IMR-90 (cell line): ENCODE measurements around the gene CCDC184. TPM values are rescaled to one million over a fixed set of nuclear protein-coding genes. Genes with fewer than 3 reads are reported as not detected.

Experiments used
- ATAC-seq: fragments of 200-7000 bp; cut with Tn5 transposase; 2 replicates; pipeline ENCODE4 v1.9.1; 2020; ENCODE audit warnings: low read depth, mild to moderate bottlenecking, moderate library complexity
- BruUV-seq: library from RNA; stranded (reverse); fragments of 400-500 nt; replicated peaks from 2 replicates; lab custom pipeline; 2021; lab: Mats Ljungman, UMichigan
- CTCF ChIA-PET: fragments of 300-600 bp; formaldehyde crosslinking; extraction: SDS; loops from one replicate; lab custom pipeline; 2021; ENCODE audit warnings: antibody characterized with exemption; lab: Yijun Ruan, JAX
- POLR2A ChIA-PET: fragments of 300-600 bp; sonication (Branson Sonifier 250); formaldehyde crosslinking; loops from one replicate; lab custom pipeline; 2022; ENCODE audit warnings: antibody characterized with exemption; ENCODE audit not compliant: unreplicated experiment; lab: Charles Lee
- DNase-seq: peaks from one replicate; pipeline ENCODE4 v3.0.0; 2013
- H2AFZ ChIP-seq: replicated peaks from 2 replicates; pipeline ENCODE3; 2013; ENCODE audit warnings: low read length, mild to moderate bottlenecking; ENCODE audit not compliant: poor library complexity
- H2AK5ac ChIP-seq: 2 replicates; pipeline ENCODE4 v1.6.1; 2013; ENCODE audit warnings: low read depth, low read length, inconsistent platforms
- H2AK9ac ChIP-seq: replicated peaks from 2 replicates; pipeline ENCODE3; 2013; ENCODE audit warnings: mild to moderate bottlenecking, low read depth, low read length, moderate library complexity; ENCODE audit not compliant: poor library complexity
- H2BK120ac ChIP-seq: 2 replicates; pipeline ENCODE4 v1.6.1; 2013; ENCODE audit warnings: low read depth, low read length, inconsistent platforms
- H2BK15ac ChIP-seq: 3 replicates; pipeline ENCODE4 v1.6.1; 2013; ENCODE audit warnings: low read depth, low read length, inconsistent platforms
- H2BK20ac ChIP-seq: 2 replicates; pipeline ENCODE4 v1.6.1; 2013; ENCODE audit warnings: low read depth, mild to moderate bottlenecking, inconsistent platforms, low read length, moderate library complexity
- H2BK5ac ChIP-seq: 2 replicates; pipeline ENCODE4 v1.6.1; 2013; ENCODE audit warnings: mild to moderate bottlenecking, low read depth, low read length, inconsistent platforms; ENCODE audit not compliant: poor library complexity, severe bottlenecking
- H3K14ac ChIP-seq: replicated peaks from 2 replicates; pipeline ENCODE4 v1.6.1; 2013; ENCODE audit warnings: low read depth, low read length, inconsistent platforms
- H3K18ac ChIP-seq: 2 replicates; pipeline ENCODE4 v1.6.1; 2013; ENCODE audit warnings: low read depth, low read length, control low read depth
- H3K23ac ChIP-seq: 2 replicates; pipeline ENCODE4 v1.6.1; 2013; ENCODE audit warnings: low read depth, low read length, inconsistent platforms
- H3K27ac ChIP-seq: 2 replicates; pipeline ENCODE4 v1.5.1; 2013; ENCODE audit warnings: mild to moderate bottlenecking, control low read depth, low read length; ENCODE audit not compliant: insufficient read depth
- H3K27me3 ChIP-seq: 2 replicates; pipeline ENCODE4 v1.6.1; 2013; ENCODE audit warnings: low read length; ENCODE audit not compliant: control insufficient read depth, insufficient read depth
- H3K36me3 ChIP-seq: 2 replicates; pipeline ENCODE4 v1.6.1; 2013; ENCODE audit warnings: low read length, mixed read lengths; ENCODE audit not compliant: control insufficient read depth, insufficient read depth
- H3K4ac ChIP-seq: 2 replicates; pipeline ENCODE4 v1.6.1; 2013; ENCODE audit warnings: low read depth, low read length, inconsistent platforms
- H3K4me1 ChIP-seq: 2 replicates; pipeline ENCODE4 v1.6.1; 2013; ENCODE audit warnings: low read length, mixed read lengths; ENCODE audit not compliant: control insufficient read depth, insufficient read depth
- H3K4me2 ChIP-seq: 2 replicates; pipeline ENCODE4 v1.6.1; 2013; ENCODE audit warnings: low read depth, mild to moderate bottlenecking, control low read depth, low read length, moderate library complexity
- H3K4me3 ChIP-seq: 2 replicates; pipeline ENCODE4 v1.5.1; 2013; ENCODE audit warnings: low read depth, mild to moderate bottlenecking, control low read depth, low read length, moderate library complexity; ENCODE audit not compliant: insufficient read depth
- H3K56ac ChIP-seq: 2 replicates; pipeline ENCODE4 v1.6.1; 2013; ENCODE audit warnings: low read length, inconsistent platforms; ENCODE audit not compliant: insufficient read depth; ENCODE audit errors: extremely low read depth
- H3K79me1 ChIP-seq, 2 experiments: 2 replicates each; pipeline ENCODE4 v1.6.1; 2013; ENCODE audit warnings: low read length in 2 of 2, inconsistent platforms in 1 of 2, low read depth in 1 of 2
- H3K9ac ChIP-seq: 2 replicates; pipeline ENCODE4 v1.6.1; 2013; ENCODE audit warnings: low read depth, low read length, control low read depth
- H3K9me1 ChIP-seq: 2 replicates; pipeline ENCODE4 v1.6.1; 2013; ENCODE audit warnings: low read length, inconsistent platforms; ENCODE audit not compliant: insufficient read depth
- H3K9me3 ChIP-seq: 2 replicates; pipeline ENCODE4 v1.6.1; 2013; ENCODE audit warnings: low read length; ENCODE audit not compliant: control insufficient read depth, insufficient read depth
- H4K20me1 ChIP-seq: 2 replicates; pipeline ENCODE4 v1.6.1; 2013; ENCODE audit warnings: low read length, inconsistent platforms; ENCODE audit not compliant: insufficient read depth
- H4K5ac ChIP-seq: 2 replicates; pipeline ENCODE4 v1.6.1; 2013; ENCODE audit warnings: mild to moderate bottlenecking, low read depth, low read length, control low read depth
- H4K8ac ChIP-seq, 2 experiments: 2 replicates each; pipeline ENCODE4 v1.6.1; 2013; ENCODE audit warnings: low read depth in 2 of 2, low read length in 2 of 2, control low read depth in 1 of 2, inconsistent platforms in 1 of 2
- H4K91ac ChIP-seq: 2 replicates; pipeline ENCODE4 v1.6.1; 2013; ENCODE audit warnings: low read depth, low read length, inconsistent platforms; ENCODE audit not compliant: insufficient read depth
- BHLHE40 ChIP-seq: fragments of 150-350 bp; IDR thresholded peaks from 2 replicates; pipeline ENCODE4 v1.6.1; 2016; ENCODE audit warnings: mild to moderate bottlenecking, low read depth, low read length
- CEBPB ChIP-seq: IDR thresholded peaks from 2 replicates; pipeline ENCODE4 v1.6.1; 2012; ENCODE audit warnings: low read depth, low read length, improper control_type of control experiment
- CHD1 ChIP-seq: IDR thresholded peaks from 2 replicates; pipeline ENCODE4 v1.6.1; 2012; ENCODE audit warnings: low read depth, low read length, improper control_type of control experiment
- CTCF ChIP-seq: conservative IDR thresholded peaks from 2 replicates; pipeline ENCODE4 v1.5.1; 2012; ENCODE audit warnings: mild to moderate bottlenecking, low read depth, low read length, improper control_type of control experiment
- ELK1 ChIP-seq: fragments of 150-350 bp; IDR thresholded peaks from 2 replicates; pipeline ENCODE4 v1.6.1; 2016; ENCODE audit warnings: low read depth, mild to moderate bottlenecking, low read length, moderate library complexity, borderline replicate concordance
- FOS ChIP-seq: fragments of 150-350 bp; IDR thresholded peaks from 2 replicates; pipeline ENCODE4 v1.6.1; 2016; ENCODE audit warnings: low read depth, low read length
- MAFK ChIP-seq: IDR thresholded peaks from 2 replicates; pipeline ENCODE4 v1.6.1; 2012; ENCODE audit warnings: low read depth, low read length, improper control_type of control experiment
- MAZ ChIP-seq: IDR thresholded peaks from 2 replicates; pipeline ENCODE4 v1.6.1; 2012; ENCODE audit warnings: low read depth, mild to moderate bottlenecking, low read length, improper control_type of control experiment, moderate library complexity, borderline replicate concordance
- MXI1 ChIP-seq: IDR thresholded peaks from 2 replicates; pipeline ENCODE4 v1.6.1; 2012; ENCODE audit warnings: low read depth, mild to moderate bottlenecking, low read length, moderate library complexity, borderline replicate concordance
- NFE2L2 ChIP-seq: fragments of 150-350 bp; IDR thresholded peaks from 2 replicates; pipeline ENCODE4 v1.6.1; 2016; ENCODE audit warnings: low read depth, mild to moderate bottlenecking, low read length
- POLR2A ChIP-seq: IDR thresholded peaks from 2 replicates; pipeline ENCODE4 v1.6.1; 2012; ENCODE audit warnings: mild to moderate bottlenecking, low read depth, low read length
- RAD21 ChIP-seq: IDR thresholded peaks from 2 replicates; pipeline ENCODE4 v1.6.1; 2012; ENCODE audit warnings: low read length, improper control_type of control experiment
- RCOR1 ChIP-seq: IDR thresholded peaks from 2 replicates; pipeline ENCODE4 v1.6.1; 2012; ENCODE audit warnings: mild to moderate bottlenecking, low read length, improper control_type of control experiment; ENCODE audit not compliant: insufficient replicate concordance
- RFX5 ChIP-seq: IDR thresholded peaks from 2 replicates; pipeline ENCODE4 v1.8.0; 2012; ENCODE audit warnings: low read depth, mild to moderate bottlenecking, low read length, moderate library complexity
- SMC3 ChIP-seq: fragments of 150-350 bp; IDR thresholded peaks from 2 replicates; pipeline ENCODE4 v1.6.1; 2016; ENCODE audit warnings: low read depth, mild to moderate bottlenecking, antibody characterized with exemption, low read length, moderate library complexity
- WGBS, 2 experiments: methylation state at CpG; one replicate each; pipeline versions ENCODE4 v1.1.5 to v1.1.7; 2013; ENCODE audit warnings: missing lambda C conversion rate in 2 of 2; ENCODE audit not compliant: insufficient read length in 1 of 2; ENCODE audit errors: extremely low coverage in 2 of 2; 5-methylcytosine and 5-hydroxymethylcytosine counted together
- dilution Hi-C: fragments of 300-500 bp; cut with HindIII; formaldehyde crosslinking; loops from one replicate; pipeline ENCODE4 v1.14.3; 2018; ENCODE audit warnings: low sequenced_read_pairs; ENCODE audit not compliant: unreplicated experiment
- in situ Hi-C: fragments of 300-500 bp; cut with MboI; formaldehyde crosslinking; loops from 3 replicates; pipeline ENCODE4 v1.14.3; 2019; ENCODE audit warnings: low sequenced_read_pairs, inconsistent platforms, mixed read lengths
- intact Hi-C: fragments of 100-400 bp; cut with micrococcal nuclease; formaldehyde crosslinking; loops from 2 replicates; pipeline ENCODE4 v1.10.0; 2022
- polyA plus RNA-seq, 3 experiments: library from polyadenylated mRNA; depleted of rRNA; stranded (reverse); fragments of >200 nt; gene quantifications; 2 replicates each; pipeline ENCODE4 v1.2.3, GENCODE V29; 2012; ENCODE audit warnings: low replicate concordance in 1 of 3
- total RNA-seq: library from RNA; depleted of rRNA; stranded (reverse); fragments of >200 nt; gene quantifications from 2 replicates; pipeline ENCODE4 v1.2.3, GENCODE V29; 2012
- TF ChIP-seq, protein P1 (sequence below): fragments of 150-350 bp; IDR thresholded peaks from 2 replicates; pipeline ENCODE4 v1.6.1; 2017; ENCODE audit warnings: mild to moderate bottlenecking, antibody characterized with exemption, low read length, low read depth

The CCDC184 gene
- total and polyA plus RNA-seq, 2 of the 4 experiments (the other 2 are of a cell fraction) = 0.18 to 0.22 TPM

DNA sequence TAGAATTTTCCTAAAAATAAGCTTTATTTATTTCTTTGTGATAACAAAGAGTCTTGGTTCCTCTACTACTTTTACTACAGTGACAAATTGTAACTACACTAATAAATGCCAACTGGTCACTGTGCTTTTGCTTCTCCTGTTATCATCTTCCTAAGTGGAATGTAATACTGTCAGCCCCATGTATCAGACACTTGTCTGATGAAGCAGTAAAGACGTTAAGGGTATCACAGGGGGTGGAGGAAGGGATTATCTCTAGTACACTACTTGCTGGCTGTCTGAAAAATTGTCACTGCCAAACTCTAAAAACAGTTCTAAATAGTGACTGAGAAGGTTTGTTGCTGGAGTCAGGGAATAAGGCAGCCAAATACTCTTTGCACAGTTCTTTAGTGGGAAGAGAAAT lies 37.5 kb upstream of the CCDC184 start:
- no CpG with 5 or more reads among the region's 1 CpG for WGBS, 2 experiments
- H3K27ac ChIP-seq = no peak overlapping the region

More for the DNA sequence above, 37.5 kb upstream of the CCDC184 start:
- Histone ChIP-seq H3K9ac (no peak overlapping the region), H3K36me3 (peaks cover 46% of the 10 kb centered on the region), H2BK5ac (no peak overlapping the region), H4K91ac (no peak overlapping the region), H3K9me1 (no peaks in the 10 kb centered on the region; the same call in 1 of the 2 replicates), H2BK15ac (no peak overlapping the region), H3K4me1 (no peaks in the 10 kb centered on the region; the same call in 1 of the 2 replicates), H2BK20ac (no peak overlapping the region), H4K8ac (no peak overlapping the region), H3K9me3 (no peaks in the 10 kb centered on the region), H3K27me3 (no peaks in the 10 kb centered on the region), H2AK9ac (no peak overlapping the region), H3K79me1 (peaks cover 0 to 5% of the 10 kb centered on the region in 2 experiments; a peak in 1 of 4 replicates), H4K20me1 (no peaks in the 10 kb centered on the region), H3K14ac (no peak overlapping the region), H3K23ac (no peak overlapping the region), H3K4ac (no peak overlapping the region), H3K4me2 (no peak overlapping the region), H3K56ac (no peak overlapping the region), H2AFZ (no peak overlapping the region), H4K5ac (no peak overlapping the region), H2AK5ac (no peak overlapping the region), H2BK120ac (no peak overlapping the region), H3K18ac (no peak overlapping the region), H3K4me3 (no peak overlapping the region)
- no peak for TF ChIP-seq CTCF
- no peak for TF ChIP-seq CEBPB
- no peak for TF ChIP-seq SMC3
- TF ChIP-seq FOS = no peak
- no peak for TF ChIP-seq CHD1
- TF ChIP-seq ELK1 = no peak
- TF ChIP-seq NFE2L2 = no peak
- no peak for TF ChIP-seq RAD21
- TF ChIP-seq MXI1 = no peak
- TF ChIP-seq RFX5 = no peak
- TF ChIP-seq RCOR1 = no peak
- TF ChIP-seq BHLHE40 = no peak
- no peak for TF ChIP-seq POLR2A
- no peak for TF ChIP-seq MAFK
- TF ChIP-seq, protein P1, sequence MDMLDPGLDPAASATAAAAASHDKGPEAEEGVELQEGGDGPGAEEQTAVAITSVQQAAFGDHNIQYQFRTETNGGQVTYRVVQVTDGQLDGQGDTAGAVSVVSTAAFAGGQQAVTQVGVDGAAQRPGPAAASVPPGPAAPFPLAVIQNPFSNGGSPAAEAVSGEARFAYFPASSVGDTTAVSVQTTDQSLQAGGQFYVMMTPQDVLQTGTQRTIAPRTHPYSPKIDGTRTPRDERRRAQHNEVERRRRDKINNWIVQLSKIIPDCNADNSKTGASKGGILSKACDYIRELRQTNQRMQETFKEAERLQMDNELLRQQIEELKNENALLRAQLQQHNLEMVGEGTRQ = no peak
- TF ChIP-seq MAZ = no peak
- ATAC-seq (no peak), DNase-seq (no peak)
- dilution Hi-C loops (no loop called here), in situ Hi-C loops (loop anchor here (10.0 kb wide), 1 partner anchor 421 kb away; the partner anchor contains the start of gene ENDOU), intact Hi-C loops (no loop called here)
- ChIA-PET POLR2A (no interaction called here), CTCF (no interaction called here)
- no TSS peak for BruUV-seq
